Measurements from ENCODE around the gene MGMT.

The MGMT gene

GRCh38 chr10:129704225-129704624, 237.2 kb downstream of the MGMT start:
- in situ Hi-C loops (cut with MboI; ENCODE audit: low sequenced_read_pairs): no loop called here

DNA sequence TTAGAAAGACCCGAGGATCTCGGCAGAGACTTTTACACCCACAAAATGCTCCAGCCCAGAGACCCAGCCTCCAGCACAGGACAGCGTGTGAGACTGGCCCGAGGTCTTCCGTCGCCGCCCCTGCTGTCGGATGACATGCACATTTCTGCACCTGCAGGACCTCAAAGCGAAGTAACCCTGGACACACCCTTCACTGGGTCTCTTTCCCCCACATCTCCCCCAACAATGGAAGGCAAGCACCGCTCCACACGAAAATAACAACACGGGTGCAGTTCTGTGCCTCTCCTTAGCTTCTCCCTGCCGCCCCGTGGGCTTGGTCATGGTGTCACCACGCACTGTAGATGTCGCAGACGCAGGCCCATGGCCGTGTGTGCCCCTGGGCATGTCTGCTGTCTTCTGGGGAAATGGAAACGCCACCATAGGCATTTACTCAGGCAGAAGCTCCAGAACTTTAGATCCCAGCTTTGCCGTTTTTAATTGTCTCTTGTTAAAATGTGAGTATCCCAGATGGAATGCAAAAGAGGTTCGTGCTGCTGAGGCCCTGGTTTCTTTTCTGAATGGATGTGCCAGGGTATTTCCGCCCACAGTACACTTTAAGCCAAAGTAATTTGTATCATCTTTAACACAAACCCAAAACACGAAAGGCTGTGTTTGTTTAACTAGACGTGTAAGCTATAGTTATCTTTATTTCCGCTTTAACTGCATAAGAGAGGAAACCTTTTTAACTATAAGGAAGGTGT, 237.9 kb downstream of the MGMT start:
- in situ Hi-C loops (cut with MboI; ENCODE audit: low sequenced_read_pairs): no loop called here

- in situ Hi-C loops (cut with MboI; ENCODE audit: low sequenced_read_pairs): no loop called here
These were observed 238.6 kb downstream of the MGMT start for GRCh38 chr10:129705676-129706075.

DNA sequence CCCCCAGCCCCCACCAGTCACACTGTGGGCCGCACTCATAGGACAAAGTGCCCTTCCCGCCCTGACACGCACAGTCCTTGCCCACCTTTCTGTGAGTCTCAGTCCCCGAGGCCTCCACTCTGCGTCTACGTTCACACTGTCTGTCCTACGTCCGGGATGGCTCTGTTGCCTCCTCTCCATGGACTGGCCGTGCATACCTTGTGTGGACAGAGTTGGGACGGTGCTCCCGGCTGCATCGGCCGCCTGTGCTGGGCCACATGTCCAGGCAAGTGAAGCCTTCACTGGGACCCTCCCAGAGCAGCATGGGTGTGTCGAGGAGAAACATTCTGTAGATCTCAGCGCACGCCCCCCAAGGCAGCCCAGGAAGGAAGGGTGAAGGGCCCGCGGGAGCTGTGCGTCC, 239.0 kb downstream of the MGMT start:
- in situ Hi-C loops (cut with MboI; ENCODE audit: low sequenced_read_pairs): no loop called here

- in situ Hi-C loops (cut with MboI; ENCODE audit: low sequenced_read_pairs): no loop called here
These were observed 239.5 kb downstream of the MGMT start for GRCh38 chr10:129706523-129706922.

DNA sequence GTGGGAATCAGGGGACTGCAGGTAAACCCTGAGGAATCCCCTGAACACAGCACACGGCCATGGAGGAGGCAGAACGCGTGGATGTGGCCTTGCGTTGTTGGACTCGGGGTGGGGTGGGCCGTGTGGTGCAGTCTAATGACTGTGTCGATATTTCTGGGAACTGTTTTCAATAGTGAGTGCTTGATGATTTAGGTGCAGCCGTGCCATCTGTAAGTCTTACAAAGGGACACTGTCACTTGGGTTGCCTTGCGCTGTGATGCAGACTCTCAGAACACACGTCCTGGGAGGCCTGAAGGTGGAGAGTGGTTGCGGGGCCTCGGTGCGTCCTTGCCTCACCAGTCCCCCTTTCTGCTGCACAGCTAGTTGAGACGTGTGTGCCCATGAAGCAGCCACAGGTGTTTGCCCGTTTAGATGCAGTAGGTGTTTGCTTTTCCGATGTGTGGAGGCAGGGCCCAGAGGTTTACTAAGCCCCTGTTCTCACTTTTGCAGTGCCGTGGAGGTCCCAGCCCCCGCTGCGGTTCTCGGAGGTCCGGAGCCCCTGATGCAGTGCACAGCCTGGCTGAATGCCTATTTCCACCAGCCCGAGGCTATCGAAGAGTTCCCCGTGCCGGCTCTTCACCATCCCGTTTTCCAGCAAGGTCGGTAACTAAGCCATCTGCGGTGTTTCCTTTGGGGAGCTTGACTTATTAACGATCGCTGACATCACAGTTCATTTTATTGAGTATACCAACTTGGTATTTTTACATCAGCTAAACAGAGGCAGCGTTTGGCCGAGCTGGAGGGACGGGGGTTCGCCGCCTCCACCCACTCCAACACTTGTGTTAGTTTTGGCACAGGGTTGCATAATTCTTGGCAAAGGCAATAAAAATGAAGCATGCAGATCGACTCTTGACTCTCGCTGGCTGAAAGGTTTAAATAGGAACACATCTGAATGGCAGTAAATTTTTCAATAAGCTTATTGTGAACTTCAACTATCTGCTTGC, 240.7 kb downstream of the MGMT start:
- in situ Hi-C loops (cut with MboI; ENCODE audit: low sequenced_read_pairs): no loop called here

DNA sequence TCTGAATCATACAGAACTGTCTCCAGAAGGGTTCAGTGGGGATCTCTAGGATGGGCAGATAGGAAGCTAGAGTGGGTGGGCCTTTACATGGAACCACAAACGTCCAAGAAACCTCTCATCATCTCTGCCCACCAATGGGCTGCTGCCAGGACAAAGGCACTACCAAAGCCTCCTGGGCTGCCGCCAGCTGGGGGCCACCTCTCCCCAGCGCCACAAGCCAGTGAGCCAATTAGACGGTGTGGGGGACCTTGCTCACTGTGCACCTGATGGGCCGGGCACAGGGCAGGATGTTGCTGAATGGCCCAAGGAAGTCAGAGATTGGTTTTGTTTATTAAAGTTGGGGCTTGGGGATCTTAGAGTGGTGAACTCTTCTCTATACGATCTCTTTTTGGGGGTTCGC, 242.1 kb downstream of the MGMT start:
- in situ Hi-C loops (cut with MboI; ENCODE audit: low sequenced_read_pairs): no loop called here

- in situ Hi-C loops (cut with MboI; ENCODE audit: low sequenced_read_pairs): no loop called here
These were observed 242.8 kb downstream of the MGMT start for GRCh38 chr10:129709627-129710509.

DNA sequence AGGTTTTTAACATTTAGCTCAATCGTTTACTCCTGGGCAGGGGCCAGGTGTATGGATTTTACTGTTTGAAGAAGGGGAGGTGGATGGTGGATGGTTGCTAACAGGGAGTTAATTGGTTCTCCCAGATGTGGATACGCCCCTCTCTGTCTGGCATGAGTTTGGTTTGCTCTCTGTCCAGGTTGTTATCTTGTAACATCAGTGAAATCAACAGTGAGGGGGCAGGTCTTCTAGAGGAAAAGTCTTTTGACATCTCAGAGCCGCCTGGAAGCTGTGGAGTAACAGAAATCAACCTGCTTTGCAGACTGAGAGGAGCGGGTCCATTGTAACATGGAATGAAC, 243.4 kb downstream of the MGMT start:
- in situ Hi-C loops (cut with MboI; ENCODE audit: low sequenced_read_pairs): no loop called here

DNA sequence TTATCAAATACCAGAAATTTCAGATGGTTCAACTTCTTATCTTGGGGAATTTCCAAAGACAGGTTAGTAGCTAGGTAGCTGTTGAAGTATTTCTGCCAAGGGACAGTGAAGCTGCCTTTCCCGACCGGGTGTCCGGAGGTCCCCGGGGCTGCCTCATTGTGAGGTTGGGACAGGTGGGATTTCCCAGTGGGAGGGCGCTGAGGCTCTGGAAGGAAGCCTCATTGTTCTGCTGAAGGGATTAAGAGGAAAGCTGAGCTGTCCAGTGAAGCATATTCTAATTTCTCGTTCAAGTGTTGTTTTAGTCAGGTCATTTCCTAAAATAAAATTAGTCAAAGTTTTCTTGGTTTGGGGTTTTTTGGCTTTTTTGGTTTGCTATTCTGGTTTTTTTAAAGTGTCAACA, 244.2 kb downstream of the MGMT start:
- in situ Hi-C loops (cut with MboI; ENCODE audit: low sequenced_read_pairs): no loop called here

DNA sequence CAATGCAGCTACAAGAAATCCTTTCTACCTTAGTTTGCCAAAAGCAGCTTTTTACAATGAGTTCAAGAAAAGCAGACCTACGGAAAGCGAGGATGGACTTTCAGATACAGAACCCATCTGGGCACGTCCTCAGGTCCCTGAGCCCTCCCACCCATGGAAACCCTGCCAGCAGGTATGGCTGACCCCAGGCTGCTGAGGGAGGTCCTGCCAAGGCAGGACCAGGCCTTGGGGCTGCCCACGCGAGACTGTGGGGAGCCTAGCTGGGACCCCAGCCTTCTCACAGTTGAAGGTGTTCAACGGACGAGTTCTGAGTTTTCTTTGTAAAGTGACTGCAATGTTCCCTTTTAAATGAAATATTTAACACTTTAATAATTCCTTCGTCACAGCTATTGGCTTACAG, 245.0 kb downstream of the MGMT start:
- in situ Hi-C loops (cut with MboI; ENCODE audit: low sequenced_read_pairs): no loop called here

GRCh38 chr10:129713659-129714265, 246.7 kb downstream of the MGMT start:
- in situ Hi-C loops (cut with MboI; ENCODE audit: low sequenced_read_pairs): no loop called here

DNA sequence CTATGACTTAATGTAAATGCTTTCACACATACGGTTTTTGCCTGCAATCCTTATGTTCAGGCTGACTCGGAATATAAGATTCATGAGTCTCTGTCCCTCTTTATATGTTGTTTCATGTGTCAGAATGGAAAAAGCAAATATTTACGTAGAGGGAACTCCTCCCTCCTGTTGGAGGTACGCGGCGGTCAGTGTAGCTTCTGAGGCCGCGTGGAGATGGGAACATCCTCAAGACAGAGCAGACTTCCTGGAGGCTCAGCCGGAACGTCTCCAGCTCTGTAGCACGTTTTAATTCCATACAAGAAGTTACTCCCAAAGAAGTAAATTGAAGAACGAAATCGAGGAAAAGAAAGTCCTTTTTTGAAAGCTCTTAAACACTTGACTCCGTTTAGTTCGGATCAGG, 248.8 kb downstream of the MGMT start:
- in situ Hi-C loops (cut with MboI; ENCODE audit: low sequenced_read_pairs): no loop called here

DNA sequence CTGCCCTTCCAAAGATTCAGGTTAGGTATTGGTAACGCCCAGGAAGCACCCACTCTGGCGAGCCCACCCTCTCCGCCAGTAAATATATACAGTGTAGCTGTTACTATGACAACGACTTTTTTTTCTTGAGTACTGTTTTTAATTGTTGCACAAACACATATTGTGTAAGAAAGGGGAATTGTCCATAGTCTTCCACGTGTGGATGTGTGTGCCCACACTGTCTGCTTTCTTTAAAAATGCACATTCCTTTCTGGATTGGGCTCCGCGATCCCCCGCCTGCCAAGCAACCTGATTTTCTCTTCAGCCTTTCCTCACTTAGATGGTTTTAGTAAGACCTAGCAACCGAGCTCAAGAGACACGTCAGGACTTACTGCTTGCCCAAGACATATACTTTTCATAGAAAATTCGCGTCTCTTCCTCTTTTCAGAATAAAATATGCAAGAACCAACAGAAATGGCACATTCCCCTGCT, 249.2 kb downstream of the MGMT start:
- in situ Hi-C loops (cut with MboI; ENCODE audit: low sequenced_read_pairs): no loop called here

DNA sequence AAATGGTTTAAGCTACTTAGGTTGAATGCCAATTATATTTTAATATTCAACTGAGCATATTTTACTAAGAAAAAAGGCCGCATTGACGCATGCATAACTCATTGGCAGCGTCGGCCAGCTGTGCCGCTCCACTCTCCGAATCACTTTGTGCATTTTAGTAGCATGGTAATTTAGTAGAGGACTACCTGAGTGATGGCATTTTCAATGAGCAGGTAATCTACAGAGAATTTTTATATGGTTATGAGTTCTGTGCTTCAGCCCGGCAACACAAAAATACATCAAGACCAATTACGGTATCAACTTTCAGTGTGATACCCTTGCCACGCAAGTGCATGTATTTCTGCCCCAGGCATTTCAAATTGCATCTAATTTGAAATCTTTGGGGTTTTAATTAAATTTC, 249.8 kb downstream of the MGMT start:
- in situ Hi-C loops (cut with MboI; ENCODE audit: low sequenced_read_pairs): no loop called here

DNA sequence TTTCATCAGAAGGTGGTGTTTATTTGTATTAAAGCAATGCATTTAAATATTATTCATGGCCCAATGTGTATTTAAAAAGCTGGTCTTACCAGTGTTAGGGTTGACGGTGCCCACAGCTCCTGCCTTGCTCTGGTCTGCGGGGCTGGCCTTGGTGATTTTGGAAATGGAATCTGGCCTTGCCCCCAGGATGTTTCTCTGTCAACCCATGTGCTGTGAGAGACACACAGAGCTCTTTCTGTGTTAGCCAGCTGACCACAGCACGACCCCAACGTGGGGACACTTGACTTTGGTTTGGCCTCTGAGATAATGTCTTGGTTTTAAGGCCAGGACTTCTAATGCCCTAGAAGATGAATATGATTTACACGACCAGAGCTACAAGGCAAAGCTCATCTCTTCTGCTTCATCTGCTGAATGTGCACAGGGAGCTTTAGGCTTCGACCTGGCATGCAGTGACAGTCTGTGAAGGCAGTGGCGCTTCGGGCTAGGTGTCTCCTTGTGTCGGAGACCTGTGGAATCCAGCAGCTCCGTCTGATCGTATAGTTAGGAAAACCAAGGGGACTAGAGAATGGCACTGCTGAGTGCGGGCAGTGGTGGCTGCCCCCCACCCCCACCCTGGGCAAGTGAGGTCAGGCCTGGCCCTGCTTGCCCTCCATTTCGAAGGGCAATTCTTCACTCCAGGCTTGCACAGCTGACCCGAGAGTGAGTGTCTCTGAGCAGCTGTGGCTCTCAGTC, 250.9 kb downstream of the MGMT start:
- in situ Hi-C loops (cut with MboI; ENCODE audit: low sequenced_read_pairs): no loop called here

DNA sequence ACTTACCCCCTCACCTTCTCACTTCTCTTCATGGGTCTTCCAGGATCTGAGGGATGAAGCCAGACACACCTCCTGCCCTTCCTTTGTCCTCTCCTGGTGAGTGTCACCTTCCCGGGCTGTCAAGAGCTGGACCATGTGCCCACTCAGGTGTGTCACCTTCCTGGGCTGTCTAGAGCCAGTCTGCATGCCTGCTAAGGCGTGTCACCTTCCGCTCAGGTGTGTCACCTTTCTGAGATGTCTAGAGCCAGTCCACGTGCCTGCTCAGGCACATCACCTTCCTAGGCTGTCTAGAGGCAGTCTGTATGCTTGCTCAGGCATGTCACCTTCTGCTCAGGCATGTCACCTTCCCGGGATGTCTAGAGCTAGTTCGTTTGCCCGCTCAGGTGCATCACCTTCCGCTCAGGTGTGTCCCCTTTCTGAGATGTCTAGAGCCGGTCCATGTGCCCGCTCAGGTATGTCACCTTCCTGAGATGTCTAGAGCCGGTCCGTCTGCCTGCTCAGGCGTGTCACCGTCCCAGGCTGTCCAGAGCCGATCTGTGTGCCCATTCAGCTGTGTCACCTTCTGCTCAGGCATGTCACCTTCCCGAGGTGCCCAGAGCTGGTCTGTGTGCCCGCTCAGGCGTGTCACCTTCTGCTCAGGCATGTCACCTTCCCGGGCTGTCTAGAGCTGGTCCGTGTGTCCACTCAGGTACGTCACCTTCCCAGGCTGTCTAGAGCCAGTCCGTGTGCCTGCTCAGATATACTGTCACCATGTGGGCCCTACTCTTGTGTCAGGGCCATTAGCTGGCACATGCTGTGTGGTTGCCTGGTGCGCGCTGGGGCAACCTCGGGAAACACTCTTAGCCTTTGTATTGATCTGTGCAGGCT, 251.7 kb downstream of the MGMT start:
- in situ Hi-C loops (cut with MboI; ENCODE audit: low sequenced_read_pairs): no loop called here

DNA sequence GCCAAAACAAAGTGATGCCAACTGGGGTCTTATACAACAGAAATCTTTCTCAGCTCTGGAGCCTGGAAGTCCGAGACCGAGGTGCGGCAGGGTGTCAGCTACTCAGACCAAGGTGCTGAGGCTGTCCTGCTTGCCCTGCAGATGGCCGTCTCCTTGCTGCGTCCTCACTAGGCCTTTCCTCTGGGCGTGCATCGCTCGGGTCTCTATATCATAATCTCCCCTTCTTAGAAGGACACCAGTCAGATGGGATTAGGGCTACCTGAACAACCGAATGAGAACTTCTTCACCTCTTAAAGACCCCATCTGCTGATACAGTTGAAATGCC, 252.3 kb downstream of the MGMT start:
- in situ Hi-C loops (cut with MboI; ENCODE audit: low sequenced_read_pairs): no loop called here

- in situ Hi-C loops (cut with MboI; ENCODE audit: low sequenced_read_pairs): no loop called here
These were observed 253.0 kb downstream of the MGMT start for GRCh38 chr10:129719889-129720590.
